Large intestine (tissue), 3 donors: ENCODE data around the gene CNTNAP2. TPM values are rescaled to one million over a fixed set of nuclear protein-coding genes. Genes with fewer than 3 reads are reported as not detected.

Experiments used
- DNase-seq, 2 donors: peaks; one replicate each; pipeline versions ENCODE4 v3.0.0 to v3.0.0-alpha.2; 2013
- H3K27ac ChIP-seq: one replicate; pipeline ENCODE4 v1.5.1; 2013; ENCODE audit warnings: low read length
- H3K27me3 ChIP-seq: 2 replicates; pipeline ENCODE4 v1.6.1; 2013; ENCODE audit warnings: low read length; ENCODE audit not compliant: control insufficient read depth, insufficient read depth
- H3K36me3 ChIP-seq: 2 replicates; pipeline ENCODE4 v1.6.1; 2013; ENCODE audit warnings: low read length; ENCODE audit not compliant: control insufficient read depth, insufficient read depth
- H3K4me1 ChIP-seq: one replicate; pipeline ENCODE4 v1.6.1; 2013; ENCODE audit warnings: low read length; ENCODE audit not compliant: control insufficient read depth, insufficient read depth
- H3K4me3 ChIP-seq: one replicate; pipeline ENCODE4 v1.5.1; 2013; ENCODE audit warnings: low read length
- H3K9me3 ChIP-seq: one replicate; pipeline ENCODE4 v1.6.1; 2013; ENCODE audit warnings: mild to moderate bottlenecking, low read depth, low read length, moderate library complexity; ENCODE audit not compliant: control insufficient read depth
- WGBS: methylation state at CpG from one replicate; pipeline ENCODE4 v1.1.5; 2013; ENCODE audit warnings: low lambda C conversion rate; ENCODE audit not compliant: insufficient coverage; 5-methylcytosine and 5-hydroxymethylcytosine counted together
- polyA plus RNA-seq: library from polyadenylated mRNA; unstranded; fragments of 120-200 nt; gene quantifications from one replicate; pipeline ENCODE4 v1.2.1, GENCODE V29; 2013

CNTNAP2 gene
- polyA plus RNA-seq, 1 donor: 12.9 TPM

GRCh38 chr7:146514304-146514703, 397.7 kb downstream of the CNTNAP2 start:
- H3K9me3 ChIP-seq: peaks cover 5% of the 10 kb centered on the region
- 100% methylated on average over 1 of the region's 1 CpG for WGBS
- H3K36me3 ChIP-seq: no peaks in the 10 kb centered on the region
- H3K27me3 ChIP-seq: no peaks in the 10 kb centered on the region
- no peaks in the 10 kb centered on the region for H3K4me1 ChIP-seq
- DNase-seq: no peak
- H3K4me3 ChIP-seq: no peak overlapping the region
- H3K27ac ChIP-seq: no peak overlapping the region

- H3K36me3 ChIP-seq: no peaks in the 10 kb centered on the region
- no peak overlapping the region for H3K27ac ChIP-seq
- no peaks in the 10 kb centered on the region for H3K27me3 ChIP-seq
- DNase-seq: no peak
- no peaks in the 10 kb centered on the region for H3K9me3 ChIP-seq
- H3K4me3 ChIP-seq: no peak overlapping the region
- 90% methylated on average over 2 of the region's 2 CpGs for WGBS
- no peaks in the 10 kb centered on the region for H3K4me1 ChIP-seq
These were observed 412.0 kb downstream of the CNTNAP2 start for GRCh38 chr7:146528581-146528980.

- Histone ChIP-seq H3K4me3 (no peak overlapping the region), H3K9me3 (no peaks in the 10 kb centered on the region), H3K36me3 (no peaks in the 10 kb centered on the region), H3K4me1 (no peaks in the 10 kb centered on the region), H3K27ac (no peak overlapping the region), H3K27me3 (no peaks in the 10 kb centered on the region)
- 33% methylated on average over 1 of the region's 1 CpG for WGBS
- no peak for DNase-seq
These were observed 423.2 kb downstream of the CNTNAP2 start for GRCh38 chr7:146539836-146540235.

- H3K27ac ChIP-seq: no peak overlapping the region
- H3K27me3 ChIP-seq: no peaks in the 10 kb centered on the region
- DNase-seq: no peak
- no peak overlapping the region for H3K4me3 ChIP-seq
- H3K36me3 ChIP-seq: no peaks in the 10 kb centered on the region
- no peaks in the 10 kb centered on the region for H3K4me1 ChIP-seq
- WGBS: 63% methylated on average over 2 of the region's 2 CpGs
- no peaks in the 10 kb centered on the region for H3K9me3 ChIP-seq
These were observed 425.5 kb downstream of the CNTNAP2 start for GRCh38 chr7:146542101-146542500.

GRCh38 chr7:146544748-146545147, 428.1 kb downstream of the CNTNAP2 start:
- Histone ChIP-seq H3K4me3 (no peak overlapping the region), H3K36me3 (no peaks in the 10 kb centered on the region), H3K27me3 (no peaks in the 10 kb centered on the region), H3K4me1 (no peaks in the 10 kb centered on the region), H3K9me3 (no peaks in the 10 kb centered on the region), H3K27ac (no peak overlapping the region)
- no peak for DNase-seq
- no CpG with 5 or more reads among the region's 2 CpGs for WGBS

- H3K36me3 ChIP-seq: no peaks in the 10 kb centered on the region
- no peaks in the 10 kb centered on the region for H3K4me1 ChIP-seq
- no peak overlapping the region for H3K27ac ChIP-seq
- no peaks in the 10 kb centered on the region for H3K27me3 ChIP-seq
- H3K9me3 ChIP-seq: no peaks in the 10 kb centered on the region
- no peak for DNase-seq
- H3K4me3 ChIP-seq: no peak overlapping the region
- WGBS: 100% methylated on average over 1 of the region's 1 CpG
These were observed 432.2 kb downstream of the CNTNAP2 start for GRCh38 chr7:146548816-146549215.

- no peak for DNase-seq
- H3K27me3 ChIP-seq: no peaks in the 10 kb centered on the region
- WGBS: no CpG with 5 or more reads among the region's 6 CpGs
- H3K27ac ChIP-seq: no peak overlapping the region
- H3K4me1 ChIP-seq: no peaks in the 10 kb centered on the region
- no peaks in the 10 kb centered on the region for H3K9me3 ChIP-seq
- no peaks in the 10 kb centered on the region for H3K36me3 ChIP-seq
- H3K4me3 ChIP-seq: no peak overlapping the region
These were observed 438.0 kb downstream of the CNTNAP2 start for GRCh38 chr7:146554556-146554955.

GRCh38 chr7:146557971-146558469, 441.4 kb downstream of the CNTNAP2 start:
- 72% methylated on average over 2 of the region's 4 CpGs for WGBS

GRCh38 chr7:146565872-146566271, 449.3 kb downstream of the CNTNAP2 start:
- H3K36me3 ChIP-seq: no peaks in the 10 kb centered on the region
- H3K27me3 ChIP-seq: no peaks in the 10 kb centered on the region
- no peaks in the 10 kb centered on the region for H3K4me1 ChIP-seq
- H3K27ac ChIP-seq: no peak overlapping the region
- no peaks in the 10 kb centered on the region for H3K9me3 ChIP-seq
- WGBS: 100% methylated on average over 3 of the region's 3 CpGs
- no peak for DNase-seq
- no peak overlapping the region for H3K4me3 ChIP-seq

More at GRCh38 chr7:146557971-146558469, 441.4 kb downstream of the CNTNAP2 start:
- no peak overlapping the region for H3K4me3 ChIP-seq
- no peaks in the 10 kb centered on the region for H3K9me3 ChIP-seq
- no peaks in the 10 kb centered on the region for H3K4me1 ChIP-seq
- no peaks in the 10 kb centered on the region for H3K27me3 ChIP-seq
- H3K36me3 ChIP-seq: no peaks in the 10 kb centered on the region
- no peak overlapping the region for H3K27ac ChIP-seq
- no peak for DNase-seq

- Histone ChIP-seq H3K9me3 (no peaks in the 10 kb centered on the region), H3K27me3 (no peaks in the 10 kb centered on the region)
- WGBS: no CpG with 5 or more reads among the region's 2 CpGs
These were observed 459.3 kb downstream of the CNTNAP2 start for GRCh38 chr7:146575903-146576302.

GRCh38 chr7:146591976-146592375, 475.4 kb downstream of the CNTNAP2 start:
- H3K4me3 ChIP-seq: no peak overlapping the region
- peaks cover 3% of the 10 kb centered on the region for H3K9me3 ChIP-seq
- no peaks in the 10 kb centered on the region for H3K27me3 ChIP-seq
- no CpG with 5 or more reads among the region's 1 CpG for WGBS
- no peaks in the 10 kb centered on the region for H3K4me1 ChIP-seq
- H3K27ac ChIP-seq: no peak overlapping the region
- DNase-seq: no peak
- no peaks in the 10 kb centered on the region for H3K36me3 ChIP-seq

More at GRCh38 chr7:146575903-146576302, 459.3 kb downstream of the CNTNAP2 start:
- Histone ChIP-seq H3K27ac (no peak overlapping the region), H3K36me3 (no peaks in the 10 kb centered on the region), H3K4me1 (no peaks in the 10 kb centered on the region), H3K4me3 (no peak overlapping the region)
- DNase-seq: no peak
